Endothelial cell of umbilical vein (primary cell): ENCODE measurements around the gene PSAP. TPM values are rescaled to one million over a fixed set of nuclear protein-coding genes. Genes with fewer than 3 reads are reported as not detected.

Experiments used
- BruUV-seq: library from RNA; stranded (reverse); fragments of 400-500 nt; replicated peaks from 2 replicates; lab custom pipeline; 2021; lab: Mats Ljungman, UMichigan
- CTCF ChIA-PET: fragments of 300-600, 350-600 bp; sonication (Branson Sonifier 250); formaldehyde crosslinking; loops from one replicate; lab custom pipeline; 2021; ENCODE audit warnings: antibody characterized with exemption, inconsistent platforms; lab: Charles Lee
- POLR2A ChIA-PET: fragments of 300-600, 350-600 bp; sonication (Branson Sonifier 250); formaldehyde crosslinking; loops from one replicate; lab custom pipeline; 2021; ENCODE audit warnings: antibody characterized with exemption, inconsistent platforms; lab: Charles Lee
- DNase-seq: peaks from one replicate; pipeline ENCODE4 v3.0.0-alpha.2; 2011; ENCODE audit warnings: low read depth, low spot score
- FAIRE-seq: peaks from 2 replicates; lab custom pipeline; 2011; peaks lifted over from hg19 to GRCh38; lab: Jason Lieb, UNC
- H2AFZ ChIP-seq: 2 replicates; pipeline ENCODE4 v1.6.0; 2012; ENCODE audit warnings: low read depth, low read length, control low read depth, inconsistent platforms
- H3K27ac ChIP-seq: 2 replicates; pipeline ENCODE4 v1.5.1; 2011; ENCODE audit warnings: low read depth, mild to moderate bottlenecking, control low read depth, low read length, moderate library complexity; ENCODE audit not compliant: insufficient read depth
- H3K27me3 ChIP-seq, 2 experiments: 2 replicates each; pipeline versions ENCODE4 v1.6.0 to v1.6.1; 2011; ENCODE audit warnings: low read length in 2 of 2, mixed read lengths in 1 of 2; ENCODE audit not compliant: control insufficient read depth in 2 of 2, insufficient read depth in 2 of 2
- H3K36me3 ChIP-seq, 2 experiments: 2 replicates in 1 of 2; 3 replicates in 1 of 2; pipeline ENCODE4 v1.5.1; 2011; ENCODE audit warnings: low read length in 2 of 2, mild to moderate bottlenecking in 1 of 2, moderate library complexity in 1 of 2; ENCODE audit not compliant: control insufficient read depth in 2 of 2, insufficient read depth in 2 of 2; ENCODE audit errors: extremely low read depth in 1 of 2
- H3K4me1 ChIP-seq: 3 replicates; pipeline ENCODE4 v1.5.1; 2011; ENCODE audit warnings: mild to moderate bottlenecking, low read length; ENCODE audit not compliant: control insufficient read depth, insufficient read depth; ENCODE audit errors: extremely low read depth
- H3K4me2 ChIP-seq: 2 replicates; pipeline ENCODE4 v1.6.1; 2011; ENCODE audit warnings: low read length, control low read depth, mixed read lengths; ENCODE audit not compliant: insufficient read depth
- H3K4me3 ChIP-seq, 3 experiments: fragments of 200-600 bp in 1 of 3; sonication (generic), shearing (Covaris generic) in 1 of 3; replicated peaks in 1 of 3; 2 replicates each; pipeline ENCODE4 v1.5.1; 2011 to 2016; ENCODE audit warnings: control low read depth in 3 of 3, low read length in 3 of 3, mild to moderate bottlenecking in 2 of 3, inconsistent platforms in 1 of 3, low read depth in 1 of 3, moderate library complexity in 1 of 3; ENCODE audit not compliant: insufficient read depth in 1 of 3
- H3K79me2 ChIP-seq: 2 replicates; pipeline ENCODE4 v1.6.0; 2012; ENCODE audit warnings: low read length, inconsistent platforms; ENCODE audit not compliant: control insufficient read depth, insufficient read depth
- H3K9ac ChIP-seq: replicated peaks from 2 replicates; pipeline ENCODE3; 2011; ENCODE audit warnings: low read length, control low read depth; ENCODE audit not compliant: insufficient read depth; ENCODE audit errors: extremely low read depth
- H3K9me1 ChIP-seq: replicated peaks from 3 replicates; pipeline ENCODE4 v1.6.0; 2011; ENCODE audit warnings: mild to moderate bottlenecking, low read length; ENCODE audit not compliant: control insufficient read depth, insufficient read depth; ENCODE audit errors: extremely low read depth
- H3K9me3 ChIP-seq: replicated peaks from 2 replicates; pipeline ENCODE4 v1.5.1; 2012; ENCODE audit warnings: low read length, inconsistent platforms; ENCODE audit not compliant: control insufficient read depth, insufficient read depth
- H4K20me1 ChIP-seq: replicated peaks from 2 replicates; pipeline ENCODE3; 2011; ENCODE audit warnings: mild to moderate bottlenecking, low read length; ENCODE audit not compliant: control insufficient read depth, insufficient read depth; ENCODE audit errors: extremely low read depth
- EZH2 ChIP-seq: IDR thresholded peaks from 2 replicates; pipeline ENCODE4 v1.6.1; 2012; ENCODE audit warnings: borderline replicate concordance, low read depth, mild to moderate bottlenecking, moderate library complexity, low read length, inconsistent platforms; ENCODE audit not compliant: severe bottlenecking
- FOS ChIP-seq: IDR thresholded peaks from 2 replicates; pipeline ENCODE4 v1.6.1; 2011; ENCODE audit warnings: mild to moderate bottlenecking, low read length, moderate library complexity, borderline replicate concordance; ENCODE audit not compliant: insufficient read depth
- GATA2 ChIP-seq: IDR thresholded peaks from 2 replicates; pipeline ENCODE4 v1.7.0; 2011; ENCODE audit warnings: low read depth, mild to moderate bottlenecking, moderate library complexity, mixed read lengths, low read length; ENCODE audit not compliant: insufficient read length, insufficient read depth
- JUN ChIP-seq: IDR thresholded peaks from 2 replicates; pipeline ENCODE4 v1.6.1; 2011; ENCODE audit warnings: borderline replicate concordance, low read depth; ENCODE audit not compliant: insufficient read length, insufficient read depth
- MYC ChIP-seq: IDR thresholded peaks from one replicate; pipeline ENCODE4 v1.6.1; 2011; ENCODE audit warnings: mild to moderate bottlenecking, low read depth, low read length
- POLR2A ChIP-seq: IDR thresholded peaks from 2 replicates; pipeline ENCODE4 v1.6.1; 2012; ENCODE audit warnings: low read depth, mild to moderate bottlenecking, control low read depth, low read length
- POLR2AphosphoS5 ChIP-seq: IDR thresholded peaks from 2 replicates; pipeline ENCODE4 v1.6.1; 2012; ENCODE audit warnings: low read depth, mild to moderate bottlenecking, control low read depth, low read length, moderate library complexity; ENCODE audit not compliant: insufficient read depth
- dilution Hi-C: fragments of 300-500 bp; cut with MboI; formaldehyde crosslinking; loops from one replicate; pipeline ENCODE4 v1.15.0; 2019; ENCODE audit warnings: low sequenced_read_pairs; ENCODE audit not compliant: extremely low pct_ligation_motif_present
- intact Hi-C: fragments of 100-400 bp; cut with micrococcal nuclease; formaldehyde crosslinking; loops from one replicate; pipeline ENCODE4 v1.10.0; 2022
- polyA plus RNA-seq, 4 experiments: library from polyadenylated mRNA; depleted of rRNA in 3 of 4; stranded (reverse) in 3 of 4; unstranded in 1 of 4; fragments of >200 nt; gene quantifications; 2 replicates each; pipeline versions ENCODE4 v1.2.1 to v1.2.3, GENCODE V29; 2011 to 2012; ENCODE audit warnings: missing spikeins in 1 of 4
- total RNA-seq: library from RNA; stranded (reverse); gene quantifications from 2 replicates; pipeline ENCODE4 v1.2.3, GENCODE V29; 2021
- TF ChIP-seq, protein P1 (sequence below), 2 donors: IDR thresholded peaks; 1 replicate in 1 of 2; 2 replicates in 1 of 2; pipeline ENCODE4 v1.5.1; 2011; ENCODE audit warnings: low read length in 2 of 2, mild to moderate bottlenecking in 2 of 2, moderate library complexity in 2 of 2, control low read depth in 1 of 2, inconsistent platforms in 1 of 2, low read depth in 1 of 2; ENCODE audit not compliant: insufficient read depth in 1 of 2; ENCODE audit errors: extremely low read depth in 1 of 2
- TF ChIP-seq, protein P2 (sequence below): IDR thresholded peaks from 2 replicates; pipeline ENCODE4 v1.6.1; 2011; ENCODE audit not compliant: insufficient read depth, insufficient read length

PSAP gene
- total and polyA plus RNA-seq, 2 donors (not counting 3 experiments of a cell fraction or from before 2014, with no cell fraction given): 644 to 1,476 TPM

DNA sequence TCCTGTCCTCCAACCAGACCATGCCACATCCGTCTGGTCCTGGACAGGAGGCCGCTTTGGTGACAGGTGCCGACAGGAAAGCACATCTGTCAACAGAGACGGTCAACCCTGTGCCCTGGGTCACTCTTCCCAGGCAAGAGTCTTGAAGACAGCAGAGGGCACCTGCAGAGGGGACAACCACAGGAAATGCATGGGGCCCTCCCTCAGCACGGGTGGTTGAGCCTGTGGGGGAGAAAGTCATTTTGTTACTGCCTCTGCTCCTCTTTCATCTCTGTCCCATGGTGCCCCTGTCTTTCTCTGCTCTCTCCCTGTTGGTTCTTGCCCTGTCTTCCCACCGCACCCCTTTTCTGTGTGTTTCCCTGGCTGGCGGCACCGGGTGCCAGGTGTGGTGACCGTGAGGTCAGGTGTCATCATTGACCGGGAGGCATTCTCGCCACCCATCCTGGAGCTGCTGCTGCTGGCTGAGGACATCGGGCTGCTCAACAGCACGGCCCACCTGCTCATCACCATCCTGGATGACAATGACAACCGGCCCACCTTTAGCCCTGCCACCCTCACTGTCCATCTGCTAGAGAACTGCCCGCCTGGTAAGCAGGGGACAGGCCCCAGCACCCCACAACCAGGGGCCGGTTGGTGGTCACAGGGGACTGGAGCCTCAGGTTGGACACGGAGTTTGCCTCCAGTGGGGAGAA, 60.2 kb downstream of the PSAP start:
- Histone ChIP-seq H3K27ac (no peak overlapping the region), H2AFZ (no peak overlapping the region), H4K20me1 (no peaks in the 10 kb centered on the region), H3K9me1 (no peaks in the 10 kb centered on the region), H3K9me3 (no peaks in the 10 kb centered on the region), H3K36me3 (no peaks in the 10 kb centered on the region), H3K9ac (no peak overlapping the region), H3K4me1 (no peaks in the 10 kb centered on the region), H3K4me2 (no peak overlapping the region), H3K27me3 (no peaks in the 10 kb centered on the region), H3K79me2 (no peaks in the 10 kb centered on the region), H3K4me3 (no peak overlapping the region)
- intact Hi-C loops (no loop called here), dilution Hi-C loops (no loop called here)
- no peak for FAIRE-seq
- ChIA-PET CTCF (no interaction called here), POLR2A (no interaction called here)
- TF ChIP-seq MYC: no peak
- TF ChIP-seq, protein P1, sequence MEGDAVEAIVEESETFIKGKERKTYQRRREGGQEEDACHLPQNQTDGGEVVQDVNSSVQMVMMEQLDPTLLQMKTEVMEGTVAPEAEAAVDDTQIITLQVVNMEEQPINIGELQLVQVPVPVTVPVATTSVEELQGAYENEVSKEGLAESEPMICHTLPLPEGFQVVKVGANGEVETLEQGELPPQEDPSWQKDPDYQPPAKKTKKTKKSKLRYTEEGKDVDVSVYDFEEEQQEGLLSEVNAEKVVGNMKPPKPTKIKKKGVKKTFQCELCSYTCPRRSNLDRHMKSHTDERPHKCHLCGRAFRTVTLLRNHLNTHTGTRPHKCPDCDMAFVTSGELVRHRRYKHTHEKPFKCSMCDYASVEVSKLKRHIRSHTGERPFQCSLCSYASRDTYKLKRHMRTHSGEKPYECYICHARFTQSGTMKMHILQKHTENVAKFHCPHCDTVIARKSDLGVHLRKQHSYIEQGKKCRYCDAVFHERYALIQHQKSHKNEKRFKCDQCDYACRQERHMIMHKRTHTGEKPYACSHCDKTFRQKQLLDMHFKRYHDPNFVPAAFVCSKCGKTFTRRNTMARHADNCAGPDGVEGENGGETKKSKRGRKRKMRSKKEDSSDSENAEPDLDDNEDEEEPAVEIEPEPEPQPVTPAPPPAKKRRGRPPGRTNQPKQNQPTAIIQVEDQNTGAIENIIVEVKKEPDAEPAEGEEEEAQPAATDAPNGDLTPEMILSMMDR (IDR thresholded peaks at IDR 0.05; ENCODE audit: extremely low read depth in 1 of 2, insufficient read depth in 1 of 2, low read depth in 1 of 2, low read length in 2 of 2): no peak
- BruUV-seq: no TSS peak
- no peak for DNase-seq

DNA sequence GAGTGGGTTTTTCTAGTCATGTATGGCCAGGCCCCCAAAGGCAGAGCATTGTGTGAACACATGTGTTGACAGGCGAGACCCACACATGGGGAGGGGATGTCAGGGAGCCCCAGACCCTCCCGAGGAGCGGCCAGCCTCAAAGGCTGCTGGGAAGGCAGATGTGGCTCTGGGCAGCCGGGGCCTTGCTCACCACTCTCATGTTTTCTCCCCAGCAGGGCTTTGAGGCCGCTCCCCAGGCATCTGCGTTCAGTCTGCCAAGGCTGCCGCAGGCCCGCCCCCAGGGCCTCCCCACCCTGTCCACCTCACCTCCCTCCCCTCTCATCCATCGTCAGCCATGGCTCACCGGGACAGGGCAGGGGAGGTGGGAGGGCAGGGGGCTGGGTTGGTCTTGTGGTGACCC, 61.2 kb downstream of the PSAP start:
- no peak overlapping the region for H2AFZ ChIP-seq
- dilution Hi-C loops (no loop called here), intact Hi-C loops (no loop called here)
- BruUV-seq: no TSS peak
- no peak overlapping the region for H3K27ac ChIP-seq
- no peaks in the 10 kb centered on the region for H3K4me1 ChIP-seq
- CTCF ChIA-PET: no interaction called here
- no peak overlapping the region for H3K4me2 ChIP-seq
- FAIRE-seq (no peak), DNase-seq (no peak)
- no peaks in the 10 kb centered on the region for H3K79me2 ChIP-seq
- H3K9me3 ChIP-seq: no peaks in the 10 kb centered on the region
- no peaks in the 10 kb centered on the region for H3K27me3 ChIP-seq
- TF ChIP-seq, protein P2, sequence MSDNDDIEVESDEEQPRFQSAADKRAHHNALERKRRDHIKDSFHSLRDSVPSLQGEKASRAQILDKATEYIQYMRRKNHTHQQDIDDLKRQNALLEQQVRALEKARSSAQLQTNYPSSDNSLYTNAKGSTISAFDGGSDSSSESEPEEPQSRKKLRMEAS: no peak
- TF ChIP-seq MYC: no peak
- TF ChIP-seq GATA2: no peak
- TF ChIP-seq, protein P1 (IDR thresholded peaks at IDR 0.05; ENCODE audit: extremely low read depth in 1 of 2, insufficient read depth in 1 of 2, low read depth in 1 of 2, low read length in 2 of 2): no peak
- no peak for TF ChIP-seq EZH2
- no peak for TF ChIP-seq POLR2A
- no peak for TF ChIP-seq POLR2AphosphoS5
- TF ChIP-seq FOS: no peak
- TF ChIP-seq JUN: no peak
- no peaks in the 10 kb centered on the region for H4K20me1 ChIP-seq
- H3K4me3 ChIP-seq: no peak overlapping the region
- no peak overlapping the region for H3K9ac ChIP-seq
- no peaks in the 10 kb centered on the region for H3K9me1 ChIP-seq
- POLR2A ChIA-PET: no interaction called here
- no peaks in the 10 kb centered on the region for H3K36me3 ChIP-seq
